ENCODE results near the gene RNU4-1. TPM values are rescaled to one million over a fixed set of nuclear protein-coding genes. Genes with fewer than 3 reads are reported as not detected.

RNU4-1 gene
- total RNA-seq, 1 donor from 2014 or later: 2,477 TPM

DNA sequence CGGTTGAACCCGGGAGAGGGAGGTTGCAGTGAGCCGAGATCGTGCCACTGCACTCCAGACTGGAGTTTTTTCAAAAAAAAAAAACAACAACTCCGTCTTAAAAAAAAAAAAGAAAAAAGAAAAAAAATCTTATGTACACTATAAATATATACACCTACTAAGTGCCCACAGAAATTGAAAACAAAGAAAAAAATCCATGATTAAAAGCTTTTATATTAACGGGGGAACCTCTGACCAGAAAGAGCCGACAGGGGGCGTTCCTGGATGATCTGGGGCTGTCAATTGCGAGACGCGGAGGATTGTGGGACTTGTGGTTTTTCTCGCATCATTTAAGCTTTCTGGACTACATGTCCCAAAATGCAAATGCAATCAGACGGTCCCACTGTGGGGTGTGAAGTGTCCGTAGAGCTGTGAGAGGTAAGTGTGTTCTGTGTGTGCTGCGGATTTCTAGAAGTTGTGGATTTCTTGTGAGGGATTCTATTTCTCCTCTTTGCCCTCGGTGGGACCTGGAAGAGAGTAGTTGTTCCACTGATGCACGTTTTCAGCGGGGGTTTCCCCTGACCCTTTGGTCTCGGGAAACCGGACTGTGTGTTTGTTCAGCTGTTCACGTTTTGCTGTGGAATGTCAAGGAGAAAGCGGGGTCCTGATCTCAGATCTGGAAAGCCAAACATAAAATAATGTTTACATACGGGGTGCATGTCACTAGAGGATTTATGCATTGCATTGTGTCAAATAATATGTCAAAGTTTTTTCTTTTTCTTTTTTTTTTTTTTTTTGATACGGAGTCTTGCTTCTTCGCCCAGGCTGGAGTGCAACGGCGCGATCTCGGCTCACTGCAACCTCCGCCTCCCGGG lies 9.2 kb upstream of the RNU4-1 start, which contains the start of gene SIRT4:
Gene SIRT4, plus strand, starts transcription at position 360 of the 854 bp plus-strand sequence. CDS start 1,241 bp downstream, outside the sequence.
- ATAC-seq (peak; percentile 99), DNase-seq (peak; percentile 89)

GRCh38 chr12:120292411-120292660 lies 701 bp downstream of the RNU4-1 start:
- H3K9me3 ChIP-seq: no peaks in the 10 kb centered on the region
- intact Hi-C loops (cut with DNase I): no loop called here
- DNase-seq: no peak
- H3K27me3 ChIP-seq: no peaks in the 10 kb centered on the region
- peak overlapping the region; percentile 63 for H3K4me3 ChIP-seq
- TF ChIP-seq, protein P1, sequence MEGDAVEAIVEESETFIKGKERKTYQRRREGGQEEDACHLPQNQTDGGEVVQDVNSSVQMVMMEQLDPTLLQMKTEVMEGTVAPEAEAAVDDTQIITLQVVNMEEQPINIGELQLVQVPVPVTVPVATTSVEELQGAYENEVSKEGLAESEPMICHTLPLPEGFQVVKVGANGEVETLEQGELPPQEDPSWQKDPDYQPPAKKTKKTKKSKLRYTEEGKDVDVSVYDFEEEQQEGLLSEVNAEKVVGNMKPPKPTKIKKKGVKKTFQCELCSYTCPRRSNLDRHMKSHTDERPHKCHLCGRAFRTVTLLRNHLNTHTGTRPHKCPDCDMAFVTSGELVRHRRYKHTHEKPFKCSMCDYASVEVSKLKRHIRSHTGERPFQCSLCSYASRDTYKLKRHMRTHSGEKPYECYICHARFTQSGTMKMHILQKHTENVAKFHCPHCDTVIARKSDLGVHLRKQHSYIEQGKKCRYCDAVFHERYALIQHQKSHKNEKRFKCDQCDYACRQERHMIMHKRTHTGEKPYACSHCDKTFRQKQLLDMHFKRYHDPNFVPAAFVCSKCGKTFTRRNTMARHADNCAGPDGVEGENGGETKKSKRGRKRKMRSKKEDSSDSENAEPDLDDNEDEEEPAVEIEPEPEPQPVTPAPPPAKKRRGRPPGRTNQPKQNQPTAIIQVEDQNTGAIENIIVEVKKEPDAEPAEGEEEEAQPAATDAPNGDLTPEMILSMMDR (IDR thresholded peaks at IDR 0.05): no peak
- ATAC-seq: no peak
- H3K27ac ChIP-seq: peak overlapping the region; percentile 99
- H3K36me3 ChIP-seq: no peaks in the 10 kb centered on the region
- H3K4me1 ChIP-seq: no peaks in the 10 kb centered on the region

More for the DNA sequence above, 9.2 kb upstream of the RNU4-1 start, which contains the start of gene SIRT4:
- H3K27me3 ChIP-seq: no peaks in the 10 kb centered on the region
- H3K9me3 ChIP-seq: no peaks in the 10 kb centered on the region
- TF ChIP-seq, protein P1 (IDR thresholded peaks at IDR 0.05): peak; percentile 73
- peak within 1 kb of the TSS; percentile 89 for H3K27ac ChIP-seq
- intact Hi-C loops (cut with DNase I): no loop called here
- H3K4me3 ChIP-seq: peak within 1 kb of the TSS; percentile 86
- no peaks in the 10 kb centered on the region for H3K36me3 ChIP-seq
- H3K4me1 ChIP-seq: no peaks in the 10 kb centered on the region

GRCh38 chr12:120290609-120291305 lies 2.3 kb downstream of the RNU4-1 start:
- Histone ChIP-seq H3K36me3 (no peaks in the 10 kb centered on the region), H3K27me3 (no peaks in the 10 kb centered on the region), H3K4me3 (peak overlapping the region; percentile 35), H3K27ac (peak overlapping the region; percentile 99), H3K9me3 (no peaks in the 10 kb centered on the region), H3K4me1 (no peaks in the 10 kb centered on the region)
- DNase-seq (peak; percentile 68), ATAC-seq (peak; percentile 36)
- intact Hi-C loops (cut with DNase I): no loop called here
- TF ChIP-seq, protein P1 (IDR thresholded peaks at IDR 0.05): no peak

- Histone ChIP-seq H3K27ac (no peak overlapping the region), H3K9me3 (no peaks in the 10 kb centered on the region), H3K4me3 (no peak overlapping the region), H3K27me3 (no peaks in the 10 kb centered on the region), H3K4me1 (no peaks in the 10 kb centered on the region), H3K36me3 (no peaks in the 10 kb centered on the region)
- TF ChIP-seq, protein P1 (IDR thresholded peaks at IDR 0.05): no peak
- no peak for DNase-seq
- ATAC-seq: no peak
- intact Hi-C loops (cut with DNase I): no loop called here
These were observed 5.5 kb downstream of the RNU4-1 start for GRCh38 chr12:120287491-120287890.

GRCh38 chr12:120286768-120287490 lies 6.1 kb downstream of the RNU4-1 start:
- ATAC-seq: no peak
- intact Hi-C loops (cut with DNase I): no loop called here
- TF ChIP-seq, protein P1 (IDR thresholded peaks at IDR 0.05): no peak

More at GRCh38 chr12:120286768-120287490, 6.1 kb downstream of the RNU4-1 start:
- Histone ChIP-seq H3K4me3 (no peak overlapping the region), H3K27ac (no peak overlapping the region), H3K9me3 (no peaks in the 10 kb centered on the region), H3K27me3 (no peaks in the 10 kb centered on the region), H3K36me3 (no peaks in the 10 kb centered on the region), H3K4me1 (no peaks in the 10 kb centered on the region)
- DNase-seq: no peak

Measured in upper lobe of right lung (tissue), 1 donor.